ENCODE measurements around the gene CD33. TPM values are rescaled to one million over a fixed set of nuclear protein-coding genes. Genes with fewer than 3 reads are reported as not detected.

The CD33 gene

GRCh38 chr19:51282335-51282734 is 57.5 kb downstream of the CD33 start:
- H3K9ac ChIP-seq (ENCODE audit: low read length): no peak overlapping the region
- H3K18ac ChIP-seq (ENCODE audit: low read depth in 1 of 2, low read length in 2 of 2): no peak overlapping the region
- no peak overlapping the region for H3K4me2 ChIP-seq (ENCODE audit: low read length, poor library complexity, severe bottlenecking)
- no peak for DNase-seq
- H3K23ac ChIP-seq (ENCODE audit: low read length in 2 of 2): no peak overlapping the region
- no peak overlapping the region for H2BK12ac ChIP-seq (ENCODE audit: low read length in 2 of 2)
- no peak overlapping the region for H2BK120ac ChIP-seq (ENCODE audit: low read depth, low read length)
- no peaks in the 10 kb centered on the region for H3K36me3 ChIP-seq (ENCODE audit: control insufficient read depth in 1 of 2, insufficient read depth in 2 of 2, low read depth in 1 of 2, low read length in 2 of 2)
- H2BK5ac ChIP-seq (ENCODE audit: low read depth, low read length, poor library complexity, severe bottlenecking): no peak overlapping the region
- H2AK5ac ChIP-seq (ENCODE audit: low read length, severe bottlenecking): no peak overlapping the region
- H3K27ac ChIP-seq (ENCODE audit: low read length, poor library complexity, severe bottlenecking): no peak overlapping the region
- no peak overlapping the region for H3K4ac ChIP-seq (ENCODE audit: low read depth in 1 of 2, low read length in 2 of 2)
- H3K4me1 ChIP-seq (ENCODE audit: control insufficient read depth, insufficient read depth, low read depth, low read length): no peaks in the 10 kb centered on the region
- no peak overlapping the region for H3K14ac ChIP-seq (ENCODE audit: low read length in 2 of 2)
- H4K8ac ChIP-seq (ENCODE audit: low read length): no peak overlapping the region
- no peaks in the 10 kb centered on the region for H3K79me1 ChIP-seq (replicated peaks; ENCODE audit: low read length, poor library complexity, severe bottlenecking)
- H3K27me3 ChIP-seq (ENCODE audit: control insufficient read depth in 1 of 2, insufficient read depth in 1 of 2, low read length in 2 of 2): peaks cover 0 to 8% of the 10 kb centered on the region in 2 experiments
- no peak overlapping the region for H3K4me3 ChIP-seq (ENCODE audit: insufficient read depth in 1 of 2, low read depth in 1 of 2, low read length in 2 of 2)
- WGBS: 83% methylated on average over 4 of the region's 4 CpGs
- H3K9me3 ChIP-seq (ENCODE audit: control insufficient read depth, low read length): peaks cover 15% of the 10 kb centered on the region
- no peak overlapping the region for H4K91ac ChIP-seq (ENCODE audit: low read length)
- H2AFZ ChIP-seq (ENCODE audit: low read depth, low read length): no peak overlapping the region
- no peak overlapping the region for H2BK15ac ChIP-seq (ENCODE audit: low read depth, poor library complexity, severe bottlenecking)

- H3K9me3 ChIP-seq (ENCODE audit: control insufficient read depth, low read length): peaks cover 15% of the 10 kb centered on the region
- H3K14ac ChIP-seq (ENCODE audit: low read length in 2 of 2): no peak overlapping the region
- H3K27me3 ChIP-seq (ENCODE audit: control insufficient read depth in 1 of 2, insufficient read depth in 1 of 2, low read length in 2 of 2): peaks cover 0 to 12% of the 10 kb centered on the region in 2 experiments
- H3K4me3 ChIP-seq (ENCODE audit: insufficient read depth in 1 of 2, low read depth in 1 of 2, low read length in 2 of 2): no peak overlapping the region
- no peak overlapping the region for H3K9ac ChIP-seq (ENCODE audit: low read length)
- H2BK15ac ChIP-seq (ENCODE audit: low read depth, poor library complexity, severe bottlenecking): no peak overlapping the region
- H2AFZ ChIP-seq (ENCODE audit: low read depth, low read length): no peak overlapping the region
- H2BK5ac ChIP-seq (ENCODE audit: low read depth, low read length, poor library complexity, severe bottlenecking): no peak overlapping the region
- no peaks in the 10 kb centered on the region for H3K36me3 ChIP-seq (ENCODE audit: control insufficient read depth in 1 of 2, insufficient read depth in 2 of 2, low read depth in 1 of 2, low read length in 2 of 2)
- no peak overlapping the region for H3K27ac ChIP-seq (ENCODE audit: low read length, poor library complexity, severe bottlenecking)
- H3K4me1 ChIP-seq (ENCODE audit: control insufficient read depth, insufficient read depth, low read depth, low read length): no peaks in the 10 kb centered on the region
- no peak overlapping the region for H2BK12ac ChIP-seq (ENCODE audit: low read length in 2 of 2)
- DNase-seq: no peak
- no peak overlapping the region for H3K4ac ChIP-seq (ENCODE audit: low read depth in 1 of 2, low read length in 2 of 2)
- H3K79me1 ChIP-seq (replicated peaks; ENCODE audit: low read length, poor library complexity, severe bottlenecking): no peaks in the 10 kb centered on the region
- no peak overlapping the region for H3K23ac ChIP-seq (ENCODE audit: low read length in 2 of 2)
- H3K18ac ChIP-seq (ENCODE audit: low read depth in 1 of 2, low read length in 2 of 2): no peak overlapping the region
- no peak overlapping the region for H2BK120ac ChIP-seq (ENCODE audit: low read depth, low read length)
- 58% methylated on average over 2 of the region's 3 CpGs for WGBS
- H3K4me2 ChIP-seq (ENCODE audit: low read length, poor library complexity, severe bottlenecking): no peak overlapping the region
- H4K8ac ChIP-seq (ENCODE audit: low read length): no peak overlapping the region
- H2AK5ac ChIP-seq (ENCODE audit: low read length, severe bottlenecking): no peak overlapping the region
- H4K91ac ChIP-seq (ENCODE audit: low read length): no peak overlapping the region
Observed at GRCh38 chr19:51285682-51286081, 60.8 kb downstream of the CD33 start.

Small RNA genes within 50 kb of the gene (small RNA-seq; reads per million reads assigned to genes)
- not detected for gene MIR8074 (ENCODE audit: low read depth)
